Panc1 (cell line): ENCODE results near the gene DPYSL5. TPM values are rescaled to one million over a fixed set of nuclear protein-coding genes. Genes with fewer than 3 reads are reported as not detected.

Source experiments
- ATAC-seq: fragments of 200-7000 bp; cut with Tn5 transposase; 2 replicates; pipeline ENCODE4 v1.9.1; 2020; ENCODE audit warnings: mild to moderate bottlenecking, moderate library complexity
- BruUV-seq: library from RNA; stranded (reverse); fragments of 400-500 nt; replicated peaks from 2 replicates; lab custom pipeline; 2021; lab: Mats Ljungman, UMichigan
- CTCF ChIA-PET: fragments of 300-600 bp; sonication (Branson Sonifier 250); formaldehyde crosslinking; loops from one replicate; lab custom pipeline; 2022; ENCODE audit warnings: antibody characterized with exemption; lab: Charles Lee
- POLR2A ChIA-PET: fragments of 300-600 bp; sonication (Branson Sonifier 250); formaldehyde crosslinking; loops from one replicate; lab custom pipeline; 2022; ENCODE audit warnings: antibody characterized with exemption; lab: Charles Lee
- DNase-seq: peaks from one replicate; pipeline ENCODE4 v3.0.0-alpha.2; 2010; ENCODE audit warnings: low read depth, low spot score
- H3K27ac ChIP-seq: 2 replicates; pipeline ENCODE4 v1.5.1; 2011; ENCODE audit warnings: mild to moderate bottlenecking, low read length, inconsistent platforms
- H3K27me3 ChIP-seq: fragments of 200-500 bp; sonication (Bioruptor generic); 2 replicates; pipeline ENCODE4 v1.6.0; 2014; ENCODE audit warnings: low read length, inconsistent platforms; ENCODE audit not compliant: control insufficient read depth, insufficient read depth
- H3K36me3 ChIP-seq: fragments of 200-500 bp; sonication (Bioruptor generic); 2 replicates; pipeline ENCODE4 v1.5.1; 2014; ENCODE audit warnings: inconsistent platforms, mild to moderate bottlenecking, low read length, moderate library complexity; ENCODE audit not compliant: control insufficient read depth, insufficient read depth
- H3K4me1 ChIP-seq: 2 replicates; pipeline ENCODE4 v1.5.1; 2011; ENCODE audit warnings: inconsistent platforms, mild to moderate bottlenecking, low read length, moderate library complexity; ENCODE audit not compliant: control insufficient read depth, insufficient read depth
- H3K4me3 ChIP-seq, 2 experiments: 2 replicates each; pipeline ENCODE4 v1.5.1; 2011 to 2012; ENCODE audit warnings: low read depth in 2 of 2, low read length in 2 of 2, mild to moderate bottlenecking in 2 of 2, inconsistent platforms in 1 of 2, moderate library complexity in 1 of 2
- H3K9me3 ChIP-seq: fragments of 200-500 bp; sonication (Bioruptor generic); 2 replicates; pipeline ENCODE4 v1.5.1; 2014; ENCODE audit warnings: low read depth, mild to moderate bottlenecking, inconsistent platforms, low read length, moderate library complexity; ENCODE audit not compliant: control insufficient read depth, insufficient read depth
- CTCF ChIP-seq: fragments of 450-650 bp; IDR thresholded peaks from 2 replicates; pipeline ENCODE4 v1.5.1; 2017; ENCODE audit warnings: mild to moderate bottlenecking
- POLR2AphosphoS5 ChIP-seq: IDR thresholded peaks from 2 replicates; pipeline ENCODE4 v1.6.1; 2012; ENCODE audit warnings: mild to moderate bottlenecking, low read depth, low read length, moderate library complexity
- REST ChIP-seq, 2 experiments: IDR thresholded peaks; 2 replicates each; pipeline ENCODE4 v1.6.1; 2011 to 2012; ENCODE audit warnings: low read depth in 2 of 2, control low read depth in 1 of 2, low read length in 1 of 2, mild to moderate bottlenecking in 1 of 2, moderate library complexity in 1 of 2; ENCODE audit not compliant: insufficient read depth in 1 of 2
- SIN3A ChIP-seq: IDR thresholded peaks from 2 replicates; pipeline ENCODE4 v1.6.1; 2012; ENCODE audit warnings: low read depth, mild to moderate bottlenecking, low read length, moderate library complexity, borderline replicate concordance; ENCODE audit not compliant: insufficient read depth
- TCF7L2 ChIP-seq: IDR thresholded peaks from 2 replicates; pipeline ENCODE4 v1.6.1; 2011; ENCODE audit warnings: mild to moderate bottlenecking, low read depth, low read length, inconsistent platforms
- in situ Hi-C: cut with HindIII; loops from 2 replicates; pipeline ENCODE4 v1.10.0; 2016; ENCODE audit warnings: low sequenced_read_pairs, low pct_unique_long_range_greater_than_20kb
- intact Hi-C: fragments of 100-400 bp; cut with micrococcal nuclease; formaldehyde crosslinking; loops from one replicate; pipeline ENCODE4 v1.10.0; 2022; ENCODE audit not compliant: unreplicated experiment
- total RNA-seq: library from RNA; stranded (reverse); gene quantifications from one replicate; pipeline ENCODE4 v1.2.1, GENCODE V29; 2021; ENCODE audit not compliant: unreplicated experiment

The DPYSL5 gene
- total RNA-seq, 1 experiment from 2014 or later: 0.31 TPM

GRCh38 chr2:26892133-26892532 is 44.2 kb downstream of the DPYSL5 start:
- no TSS peak for BruUV-seq
- DNase-seq (no peak), ATAC-seq (no peak)
- Histone ChIP-seq H3K4me3 (no peak overlapping the region), H3K27ac (no peak overlapping the region), H3K36me3 (no peaks in the 10 kb centered on the region), H3K4me1 (no peaks in the 10 kb centered on the region), H3K9me3 (no peaks in the 10 kb centered on the region), H3K27me3 (no peaks in the 10 kb centered on the region; the same call in 1 of the 2 replicates)
- ChIA-PET CTCF (interaction anchor here (0.6 to 1.0 kb wide), 2 partner anchors 31 to 46 kb away, joined by 3 to 4 read pairs; no protein-coding TSS in a partner anchor), POLR2A (interaction anchor here (0.6 to 0.7 kb wide), 2 partner anchors 13 to 17 kb away, joined by 3 to 6 read pairs; no protein-coding TSS in a partner anchor)
- TF ChIP-seq POLR2AphosphoS5 (no peak), TCF7L2 (no peak), SIN3A (no peak), CTCF (no peak), REST (IDR thresholded peaks at IDR 0.05; ENCODE audit: insufficient read depth in 1 of 2, low read depth in 2 of 2, low read length in 1 of 2) (no peak)
- intact Hi-C loops: no loop called here
- in situ Hi-C loops: no loop called here

- ChIA-PET POLR2A (no interaction called here), CTCF (interaction anchor here (0.6 kb wide), 1 partner anchor 30 kb away, joined by 3 read pairs; no protein-coding TSS in a partner anchor)
- H3K4me3 ChIP-seq: no peak overlapping the region
- no peaks in the 10 kb centered on the region for H3K36me3 ChIP-seq
- intact Hi-C loops (no loop called here), in situ Hi-C loops (no loop called here)
- no peaks in the 10 kb centered on the region for H3K27me3 ChIP-seq
- H3K9me3 ChIP-seq: no peaks in the 10 kb centered on the region
- BruUV-seq: no TSS peak
- ATAC-seq: no peak
- H3K27ac ChIP-seq: no peak overlapping the region
- H3K4me1 ChIP-seq: no peaks in the 10 kb centered on the region
- TF ChIP-seq TCF7L2: no peak
- no peak for TF ChIP-seq CTCF
- no peak for TF ChIP-seq REST (IDR thresholded peaks at IDR 0.05; ENCODE audit: insufficient read depth in 1 of 2, low read depth in 2 of 2, low read length in 1 of 2)
- no peak for TF ChIP-seq POLR2AphosphoS5
- no peak for TF ChIP-seq SIN3A
- no peak for DNase-seq
Measured at GRCh38 chr2:26892922-26893524, 45.1 kb downstream of the DPYSL5 start.
